GM12865 (cell line): ENCODE data around the gene ITGA2B.
"Not testable (repeated sequence)": the region's sequence is repeated elsewhere in the genome, so short reads cannot be mapped to it uniquely, and the experiment has no call there.

ENCODE experiments used
- DNase-seq: peaks from one replicate; pipeline ENCODE4 v3.0.0; 2010; ENCODE audit warnings: low read depth
- H3K4me3 ChIP-seq: 2 replicates; pipeline ENCODE4 v1.5.1; 2011; ENCODE audit warnings: mild to moderate bottlenecking, low read depth, low read length, control low read depth
- TF ChIP-seq, protein P1 (sequence below): IDR thresholded peaks from 2 replicates; pipeline ENCODE4 v1.5.1; 2011; ENCODE audit warnings: low read length, control low read depth, low read depth, inconsistent platforms; ENCODE audit not compliant: insufficient read depth; ENCODE audit errors: missing control alignments

ITGA2B gene

DNA sequence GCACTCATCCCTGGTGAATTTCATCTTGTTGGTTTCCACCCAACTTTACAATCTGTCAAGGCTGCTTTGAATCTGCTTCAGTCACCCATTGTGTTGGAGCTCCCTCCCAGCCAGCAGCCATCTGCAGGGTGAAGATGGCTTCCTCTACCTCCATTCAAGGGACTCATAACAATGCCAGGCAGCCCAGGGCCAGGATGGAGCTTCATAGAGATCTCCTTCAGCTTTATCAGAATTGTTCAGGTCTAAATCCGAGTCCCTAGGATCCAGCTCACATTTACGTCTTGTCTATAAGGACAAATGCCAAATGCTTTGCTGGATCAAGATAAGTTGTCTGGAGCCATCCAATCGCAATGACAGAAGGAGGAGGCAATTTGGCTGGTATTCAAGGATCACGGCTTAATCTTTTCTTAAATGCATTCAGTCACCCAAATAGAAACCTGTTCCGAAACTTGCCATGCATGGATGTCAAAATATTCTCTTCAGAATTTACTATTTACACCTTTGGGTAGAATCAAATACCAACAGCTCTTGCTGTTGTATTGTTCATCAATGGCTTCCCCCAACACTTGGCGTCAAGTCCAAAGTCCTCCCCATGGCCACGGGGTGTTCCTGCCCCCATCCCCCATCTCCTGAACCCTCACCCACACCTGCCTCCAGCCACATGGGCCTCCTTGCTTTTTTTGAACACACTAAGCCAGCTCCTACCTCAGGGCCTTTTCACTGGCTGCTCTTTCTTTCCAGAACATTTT, 22.0 kb downstream of the ITGA2B start:
- no peak overlapping the region for H3K4me3 ChIP-seq
- TF ChIP-seq, protein P1, sequence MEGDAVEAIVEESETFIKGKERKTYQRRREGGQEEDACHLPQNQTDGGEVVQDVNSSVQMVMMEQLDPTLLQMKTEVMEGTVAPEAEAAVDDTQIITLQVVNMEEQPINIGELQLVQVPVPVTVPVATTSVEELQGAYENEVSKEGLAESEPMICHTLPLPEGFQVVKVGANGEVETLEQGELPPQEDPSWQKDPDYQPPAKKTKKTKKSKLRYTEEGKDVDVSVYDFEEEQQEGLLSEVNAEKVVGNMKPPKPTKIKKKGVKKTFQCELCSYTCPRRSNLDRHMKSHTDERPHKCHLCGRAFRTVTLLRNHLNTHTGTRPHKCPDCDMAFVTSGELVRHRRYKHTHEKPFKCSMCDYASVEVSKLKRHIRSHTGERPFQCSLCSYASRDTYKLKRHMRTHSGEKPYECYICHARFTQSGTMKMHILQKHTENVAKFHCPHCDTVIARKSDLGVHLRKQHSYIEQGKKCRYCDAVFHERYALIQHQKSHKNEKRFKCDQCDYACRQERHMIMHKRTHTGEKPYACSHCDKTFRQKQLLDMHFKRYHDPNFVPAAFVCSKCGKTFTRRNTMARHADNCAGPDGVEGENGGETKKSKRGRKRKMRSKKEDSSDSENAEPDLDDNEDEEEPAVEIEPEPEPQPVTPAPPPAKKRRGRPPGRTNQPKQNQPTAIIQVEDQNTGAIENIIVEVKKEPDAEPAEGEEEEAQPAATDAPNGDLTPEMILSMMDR: no peak
- no peak for DNase-seq

DNA sequence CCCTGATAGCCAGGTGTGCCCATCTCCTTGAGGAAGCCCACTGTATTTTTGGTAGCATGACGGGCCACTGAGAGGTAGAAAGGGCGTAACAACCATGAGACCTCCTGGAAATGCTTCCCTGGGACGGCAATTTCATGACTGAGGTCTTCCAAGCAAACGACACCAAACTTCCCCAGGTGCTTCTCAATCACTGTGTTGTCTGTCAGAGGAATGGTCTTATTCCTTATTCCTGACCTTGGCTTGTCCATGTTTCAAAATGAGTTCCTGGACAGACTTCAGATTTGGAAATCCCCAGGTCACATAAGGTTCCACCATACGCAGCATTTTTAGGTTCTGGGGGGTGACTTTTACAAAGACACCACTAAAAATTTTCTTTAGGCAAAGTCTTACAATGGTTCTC, 24.4 kb downstream of the ITGA2B start:
- not testable (repeated sequence) for H3K4me3 ChIP-seq, DNase-seq

DNA sequence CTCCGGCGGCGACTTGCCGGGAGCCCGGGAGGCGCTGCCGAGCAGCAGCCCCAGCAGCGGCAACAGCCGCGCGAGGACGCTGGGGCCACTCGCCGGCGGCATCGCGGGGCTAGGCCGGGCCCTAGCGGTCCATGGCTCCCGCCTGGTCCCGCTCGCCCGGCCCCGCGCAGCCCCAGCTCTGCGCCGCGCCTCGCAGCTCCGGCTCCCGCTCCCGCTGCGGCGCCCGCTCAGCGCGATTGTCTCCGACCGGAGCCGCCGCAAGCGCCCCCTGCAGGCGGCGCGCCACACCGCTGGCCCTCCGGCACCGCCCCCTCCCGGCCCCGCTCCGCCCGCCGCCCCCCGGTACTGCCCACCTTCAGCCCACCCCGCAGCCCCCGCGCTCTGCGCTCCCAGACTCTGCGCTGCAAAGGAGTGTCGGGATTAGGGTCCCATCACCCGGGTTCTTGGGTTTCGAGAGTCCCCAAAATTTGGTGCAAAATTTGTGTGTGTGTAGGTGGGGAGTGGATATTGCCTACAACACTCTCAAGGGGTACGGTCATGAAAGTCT, 25.8 kb downstream of the ITGA2B start, which contains the start of gene FAM171A2:
TSS of gene FAM171A2 (minus strand) at position 241 of the 547 bp plus-strand sequence. CDS start at position 102, 139 bp downstream.
- DNase-seq: peak; percentile 71
- H3K4me3 ChIP-seq: peak within 1 kb of the TSS; percentile 47
- TF ChIP-seq, protein P1: peak; percentile 83

DNA sequence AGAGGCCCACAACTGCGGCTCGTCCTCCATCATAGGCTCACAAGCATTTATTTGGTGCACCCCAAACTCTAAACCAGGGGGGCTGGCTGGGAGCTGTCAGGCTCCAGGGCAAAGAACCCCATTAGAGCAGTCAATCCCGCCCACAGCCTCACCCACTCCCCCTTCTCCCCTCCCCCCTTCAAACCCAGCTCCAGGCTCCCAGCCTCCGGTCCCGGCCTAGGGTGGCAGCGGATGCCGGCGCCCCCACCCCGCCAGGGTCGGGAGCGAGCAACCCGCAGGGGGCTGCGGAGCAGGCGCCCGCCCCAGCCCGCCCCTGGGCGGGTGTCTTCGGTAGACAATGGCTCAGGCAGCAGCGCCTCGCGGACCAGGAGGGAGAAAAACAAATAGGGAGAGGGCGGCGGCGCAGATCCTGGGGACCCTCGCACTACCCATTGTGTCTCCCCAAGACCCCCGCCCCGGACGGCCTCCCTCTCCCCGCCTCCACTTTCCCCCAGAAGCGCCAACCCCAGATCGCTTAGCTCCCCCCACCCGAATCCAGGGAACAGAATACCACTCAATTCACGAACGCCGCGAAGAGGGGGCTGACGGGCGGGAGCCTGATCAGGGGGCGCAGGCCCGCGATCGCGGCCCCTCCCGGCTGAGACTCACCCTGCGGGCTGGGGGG, 26.4 kb downstream of the ITGA2B start:
- H3K4me3 ChIP-seq: peak overlapping the region; percentile 47
- TF ChIP-seq, protein P1: no peak
- no peak for DNase-seq

DNA sequence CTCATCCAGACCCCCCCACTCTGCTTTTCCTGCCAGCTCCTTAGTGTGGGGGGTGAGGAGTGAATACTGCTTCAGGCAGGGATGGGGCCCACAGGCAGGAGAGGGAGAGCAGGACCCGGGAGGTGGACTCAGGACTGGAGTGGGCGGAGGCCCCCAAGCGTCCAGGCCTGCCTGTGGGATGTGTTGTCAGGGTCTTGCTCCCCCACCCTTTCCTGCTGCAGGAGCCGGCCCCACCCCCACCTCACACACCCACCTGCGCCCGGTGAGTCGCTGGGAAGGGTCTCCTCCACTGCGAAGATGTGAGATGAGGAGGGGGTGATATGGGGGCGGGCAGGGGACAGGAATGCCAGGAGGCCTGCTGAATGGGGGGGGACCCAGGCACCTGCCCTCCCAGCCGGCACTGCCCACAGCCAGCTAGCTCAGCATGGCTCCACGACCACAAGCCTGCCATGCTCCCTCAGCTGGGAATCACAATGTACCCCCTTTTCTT, 26.9 kb downstream of the ITGA2B start:
- TF ChIP-seq, protein P1: no peak
- no peak for DNase-seq
- H3K4me3 ChIP-seq: no peak overlapping the region

DNA sequence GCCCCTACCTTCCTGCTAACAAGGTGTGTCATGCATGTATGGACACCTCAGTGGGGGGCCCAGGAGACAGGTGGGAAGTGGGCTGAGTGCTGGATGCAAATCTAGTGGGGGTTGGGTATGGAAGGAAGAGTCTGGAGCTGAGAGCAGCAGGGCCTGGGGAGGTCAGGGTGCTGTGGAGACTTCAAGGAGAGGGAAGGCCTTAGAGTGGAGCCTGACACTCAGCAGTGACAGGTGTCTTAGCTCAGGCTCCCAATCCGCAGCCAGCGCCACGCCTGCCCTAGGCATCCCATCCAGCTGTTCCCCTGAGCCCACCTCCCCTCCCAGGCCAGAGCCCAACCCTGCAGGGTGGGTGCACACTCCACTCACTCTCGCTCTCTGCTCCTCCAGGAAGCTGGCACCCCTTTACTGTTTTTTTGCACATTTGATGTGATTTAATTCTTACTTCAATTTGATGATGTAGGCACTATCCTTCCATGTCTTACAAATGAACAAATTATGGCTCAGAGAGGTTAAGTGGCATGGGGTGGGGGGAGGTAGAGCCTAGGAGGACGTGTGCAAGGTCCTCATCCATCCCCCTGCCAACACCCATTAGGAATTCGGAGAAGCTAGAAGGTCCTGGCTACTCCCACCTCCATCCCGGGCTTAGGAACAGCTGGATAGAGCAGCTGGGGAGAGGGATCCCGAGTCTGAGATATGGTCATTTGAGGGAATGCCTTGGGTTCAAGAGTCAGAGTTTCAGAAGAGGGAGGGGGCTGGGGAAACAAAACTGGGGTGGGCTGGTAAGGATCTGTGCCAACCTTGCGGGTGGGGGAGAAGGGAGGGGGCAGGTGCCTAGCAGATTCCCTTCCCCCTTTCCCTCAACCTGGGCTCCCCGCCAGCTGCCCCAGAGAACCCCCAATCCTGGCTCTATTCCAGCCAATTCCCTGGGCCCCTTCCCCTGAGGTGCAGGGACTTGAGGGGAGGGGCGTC, 27.9 kb downstream of the ITGA2B start:
- TF ChIP-seq, protein P1: no peak
- no peak overlapping the region for H3K4me3 ChIP-seq
- no peak for DNase-seq
